A673 (cell line): ENCODE results near the gene TBC1D22A. TPM values are rescaled to one million over a fixed set of nuclear protein-coding genes. Genes with fewer than 3 reads are reported as not detected.
"Not testable (repeated sequence)": the region's sequence is repeated elsewhere in the genome, so short reads cannot be mapped to it uniquely, and the experiment has no call there.

ENCODE experiments used
- BruUV-seq: library from RNA; stranded (reverse); fragments of 400-500 nt; replicated peaks from 2 replicates; lab custom pipeline; 2021; lab: Mats Ljungman, UMichigan
- CTCF ChIA-PET: fragments of 300-600 bp; sonication (Branson Sonifier 250); formaldehyde crosslinking; loops from one replicate; lab custom pipeline; 2022; ENCODE audit warnings: antibody characterized with exemption; lab: Charles Lee
- POLR2A ChIA-PET: fragments of 300-600 bp; sonication (Branson Sonifier 250); formaldehyde crosslinking; loops from one replicate; lab custom pipeline; 2022; ENCODE audit warnings: antibody characterized with exemption; ENCODE audit not compliant: low non-redundant PET; lab: Charles Lee
- DNase-seq: peaks from one replicate; pipeline ENCODE4 v3.0.0-alpha.2; 2015; ENCODE audit warnings: low spot score
- H3K27ac ChIP-seq: fragments of 200-600 bp; sonication (generic); 2 replicates; pipeline ENCODE4 v1.5.1; 2016; ENCODE audit warnings: mixed run types, low read depth, mild to moderate bottlenecking, mixed read lengths, antibody characterized with exemption, low read length; ENCODE audit not compliant: poor library complexity, severe bottlenecking
- H3K27me3 ChIP-seq: fragments of 200-600 bp; sonication (generic); replicated peaks from 2 replicates; pipeline ENCODE4 v1.6.1; 2017; ENCODE audit warnings: mixed run types, low read depth, mild to moderate bottlenecking, mixed read lengths, antibody characterized with exemption, low read length; ENCODE audit not compliant: insufficient read depth, poor library complexity
- H3K36me3 ChIP-seq: fragments of 200-600 bp; sonication (generic); 2 replicates; pipeline ENCODE4 v1.6.1; 2016; ENCODE audit warnings: mixed run types, mild to moderate bottlenecking, mixed read lengths, antibody characterized with exemption, low read length; ENCODE audit not compliant: insufficient read depth, poor library complexity, severe bottlenecking
- H3K4me1 ChIP-seq: fragments of 200-600 bp; sonication (generic); 2 replicates; pipeline ENCODE4 v1.6.1; 2017; ENCODE audit warnings: mixed run types, mild to moderate bottlenecking, mixed read lengths, antibody characterized with exemption, low read length; ENCODE audit not compliant: insufficient read depth, poor library complexity, severe bottlenecking
- H3K4me3 ChIP-seq: fragments of 200-600 bp; sonication (generic); 2 replicates; pipeline ENCODE4 v1.5.1; 2016; ENCODE audit warnings: low read depth, mixed run types, mild to moderate bottlenecking, mixed read lengths, low read length; ENCODE audit not compliant: poor library complexity, severe bottlenecking
- H3K9me3 ChIP-seq: fragments of 200-600 bp; sonication (generic); 2 replicates; pipeline ENCODE4 v1.6.1; 2016; ENCODE audit warnings: mixed run types, low read depth, mild to moderate bottlenecking, mixed read lengths, antibody characterized with exemption, low read length; ENCODE audit not compliant: poor library complexity, severe bottlenecking
- CTCF ChIP-seq: fragments of 300-800, 200-600 bp; sonication (generic); conservative IDR thresholded peaks from 2 replicates; pipeline ENCODE4 v1.5.1; 2017; ENCODE audit warnings: low read depth, mild to moderate bottlenecking, antibody characterized with exemption, low read length, moderate library complexity, mixed read lengths
- EZH2 ChIP-seq: fragments of 200-600 bp; sonication (generic); IDR thresholded peaks from 2 replicates; pipeline ENCODE4 v1.6.1; 2017; ENCODE audit warnings: borderline replicate concordance, low read depth, mild to moderate bottlenecking, mixed read lengths, antibody characterized with exemption, low read length; ENCODE audit not compliant: poor library complexity, severe bottlenecking
- intact Hi-C: fragments of 100-400 bp; cut with micrococcal nuclease; formaldehyde crosslinking; loops from one replicate; pipeline ENCODE4 v1.10.0; 2022; ENCODE audit not compliant: unreplicated experiment
- total RNA-seq: library from RNA; stranded (reverse); gene quantifications from 2 replicates; pipeline ENCODE4 v1.2.3, GENCODE V29; 2021

Gene TBC1D22A
- total RNA-seq, 1 experiment from 2014 or later = 22.5 TPM

GRCh38 chr22:47048123-47049077, 285.9 kb downstream of the TBC1D22A start:
- intact Hi-C loops = no loop called here
- TF ChIP-seq EZH2 (no peak), CTCF (no peak)
- POLR2A ChIA-PET = no interaction called here

GRCh38 chr22:47049078-47049624, 286.7 kb downstream of the TBC1D22A start:
- H3K4me3 ChIP-seq = no peak overlapping the region
- peaks cover 11% of the 10 kb centered on the region for H3K4me1 ChIP-seq
- DNase-seq = no peak
- no peak overlapping the region for H3K27ac ChIP-seq
- intact Hi-C loops = no loop called here
- no peaks in the 10 kb centered on the region for H3K27me3 ChIP-seq
- H3K36me3 ChIP-seq = no peaks in the 10 kb centered on the region
- TF ChIP-seq EZH2 = no peak
- no peak for TF ChIP-seq CTCF
- POLR2A ChIA-PET = no interaction called here
- H3K9me3 ChIP-seq = no peaks in the 10 kb centered on the region
- CTCF ChIA-PET = no interaction called here
- BruUV-seq = no TSS peak

More at GRCh38 chr22:47048123-47049077, 285.9 kb downstream of the TBC1D22A start:
- Histone ChIP-seq H3K4me1 (peaks cover 16% of the 10 kb centered on the region), H3K27me3 (no peaks in the 10 kb centered on the region), H3K27ac (no peak overlapping the region), H3K9me3 (no peaks in the 10 kb centered on the region), H3K4me3 (no peak overlapping the region), H3K36me3 (no peaks in the 10 kb centered on the region)
- CTCF ChIA-PET = no interaction called here
- no TSS peak for BruUV-seq
- DNase-seq = no peak

GRCh38 chr22:47049736-47050400, 287.4 kb downstream of the TBC1D22A start:
- POLR2A ChIA-PET = interaction anchor here (0.7 kb wide), 1 partner anchor 47 kb away, joined by 20 read pairs; no protein-coding TSS in a partner anchor
- BruUV-seq = not testable (repeated sequence)

More at GRCh38 chr22:47049736-47050400, 287.4 kb downstream of the TBC1D22A start:
- H3K9me3 ChIP-seq, DNase-seq, H3K4me3 ChIP-seq, H3K36me3 ChIP-seq, intact Hi-C loops, H3K27me3 ChIP-seq, H3K27ac ChIP-seq, CTCF ChIA-PET, H3K4me1 ChIP-seq: not testable (repeated sequence)
